Neuronal stem cell (in vitro differentiated cells): ENCODE results near the gene PCGF3.
A peak's percentile ranks its signal among the peaks of the same experiment; 100 is the strongest.

Source experiments
- DNase-seq: peaks from one replicate; pipeline ENCODE4 v3.0.0-alpha.2; 2013; ENCODE audit warnings: low spot score
- H2AFZ ChIP-seq: one replicate; pipeline ENCODE4 v1.6.1; 2013; ENCODE audit warnings: mild to moderate bottlenecking, low read length, inconsistent platforms
- H2AK5ac ChIP-seq: 2 replicates; pipeline ENCODE4 v1.6.1; 2013; ENCODE audit warnings: low read depth, mild to moderate bottlenecking, inconsistent platforms, low read length, moderate library complexity, mixed read lengths
- H2BK120ac ChIP-seq: 2 replicates; pipeline ENCODE4 v1.6.1; 2013; ENCODE audit warnings: low read depth, mild to moderate bottlenecking, inconsistent platforms, low read length, moderate library complexity, mixed read lengths
- H2BK12ac ChIP-seq: one replicate; pipeline ENCODE4 v1.6.1; 2013; ENCODE audit warnings: low read length, inconsistent platforms
- H2BK15ac ChIP-seq: 2 replicates; pipeline ENCODE4 v1.6.1; 2013; ENCODE audit warnings: mild to moderate bottlenecking, low read length, inconsistent platforms, mixed read lengths
- H2BK5ac ChIP-seq: one replicate; pipeline ENCODE4 v1.6.1; 2013; ENCODE audit warnings: inconsistent platforms, mild to moderate bottlenecking, low read length, moderate library complexity
- H3K14ac ChIP-seq: one replicate; pipeline ENCODE4 v1.6.1; 2013; ENCODE audit warnings: low read length, inconsistent platforms
- H3K18ac ChIP-seq: 2 replicates; pipeline ENCODE4 v1.6.1; 2013; ENCODE audit warnings: low read length, inconsistent platforms
- H3K23ac ChIP-seq: 2 replicates; pipeline ENCODE4 v1.6.1; 2013; ENCODE audit warnings: low read depth, mild to moderate bottlenecking, mixed read lengths, low read length, inconsistent platforms; ENCODE audit not compliant: poor library complexity
- H3K27ac ChIP-seq: replicated peaks from 3 replicates; pipeline ENCODE4 v1.5.1; 2013; ENCODE audit warnings: low read length, inconsistent platforms
- H3K27me3 ChIP-seq, 3 experiments: 2 replicates each; pipeline ENCODE4 v1.6.1; 2013; ENCODE audit warnings: low read length in 3 of 3, mild to moderate bottlenecking in 2 of 3, inconsistent platforms in 1 of 3, low read depth in 1 of 3, mixed read lengths in 1 of 3, moderate library complexity in 1 of 3; ENCODE audit not compliant: control insufficient read depth in 3 of 3, insufficient read depth in 3 of 3
- H3K36me3 ChIP-seq, 2 donors: replicated peaks in 1 of 2; 2 replicates each; pipeline ENCODE4 v1.6.1; 2013; ENCODE audit warnings: low read length in 2 of 2; ENCODE audit not compliant: control insufficient read depth in 2 of 2, insufficient read depth in 2 of 2
- H3K4ac ChIP-seq: 2 replicates; pipeline ENCODE4 v1.6.1; 2013; ENCODE audit warnings: inconsistent platforms, mild to moderate bottlenecking, low read length, moderate library complexity
- H3K4me1 ChIP-seq, 2 donors: 1 replicate in 1 of 2; 2 replicates in 1 of 2; pipeline ENCODE4 v1.6.1; 2013; ENCODE audit warnings: low read length in 2 of 2, low read depth in 1 of 2; ENCODE audit not compliant: control insufficient read depth in 2 of 2, insufficient read depth in 1 of 2
- H3K4me2 ChIP-seq: one replicate; pipeline ENCODE4 v1.6.1; 2013; ENCODE audit warnings: mild to moderate bottlenecking, low read length, inconsistent platforms; ENCODE audit not compliant: insufficient read depth, poor library complexity, severe bottlenecking
- H3K4me3 ChIP-seq, 2 donors: 2 replicates each; pipeline ENCODE4 v1.5.1; 2013; ENCODE audit warnings: low read length in 2 of 2, mild to moderate bottlenecking in 2 of 2, inconsistent platforms in 1 of 2, moderate library complexity in 1 of 2
- H3K79me1 ChIP-seq: one replicate; pipeline ENCODE4 v1.6.1; 2013; ENCODE audit warnings: low read depth, mild to moderate bottlenecking, inconsistent platforms, low read length, moderate library complexity
- H3K9ac ChIP-seq: one replicate; pipeline ENCODE4 v1.6.1; 2013; ENCODE audit warnings: mild to moderate bottlenecking, low read depth, low read length, inconsistent platforms; ENCODE audit not compliant: poor library complexity
- H3K9me3 ChIP-seq, 2 donors: replicated peaks in 1 of 2; 2 replicates each; pipeline versions ENCODE3 to v1.6.1; 2013; ENCODE audit warnings: low read length in 2 of 2, mild to moderate bottlenecking in 2 of 2, inconsistent platforms in 1 of 2, low read depth in 1 of 2, mixed read lengths in 1 of 2, moderate library complexity in 1 of 2; ENCODE audit not compliant: control insufficient read depth in 2 of 2, insufficient read depth in 1 of 2
- H4K8ac ChIP-seq: one replicate; pipeline ENCODE4 v1.6.1; 2013; ENCODE audit warnings: low read depth, mild to moderate bottlenecking, inconsistent platforms, low read length, moderate library complexity
- H4K91ac ChIP-seq: one replicate; pipeline ENCODE4 v1.6.1; 2013; ENCODE audit warnings: low read length, low read depth, mild to moderate bottlenecking, inconsistent platforms; ENCODE audit not compliant: poor library complexity
- WGBS, 2 donors: extraction: QIAGEN DNeasy Blood & Tissue Kit; methylation state at CpG; one replicate each; pipeline ENCODE4 v1.1.7; 2013; ENCODE audit warnings: missing lambda C conversion rate in 2 of 2, mixed read lengths in 1 of 2; ENCODE audit not compliant: insufficient read length in 2 of 2, insufficient replicate concordance in 1 of 2; ENCODE audit errors: extremely low coverage in 2 of 2; 5-methylcytosine and 5-hydroxymethylcytosine counted together

The PCGF3 gene

GRCh38 chr4:663438-664428 is 41.9 kb upstream of the PCGF3 start:
- Histone ChIP-seq H3K18ac (peak overlapping the region; percentile 95), H2BK5ac (peak overlapping the region; percentile 75), H2AFZ (peak overlapping the region; percentile 92), H3K9me3 (peaks cover 0 to 7% of the 10 kb centered on the region in 2 donors), H4K8ac (no peak overlapping the region), H3K27me3 (peaks cover 0 to 19% (median 0%) of the 10 kb centered on the region in 3 experiments), H3K9ac (peak overlapping the region; percentile 88), H3K4ac (no peak overlapping the region), H3K4me2 (peak overlapping the region; percentile 67), H3K27ac (peak overlapping the region; percentile 22), H3K4me3 (peak overlapping the region; percentile 38 to 85), H2BK15ac (peak overlapping the region; percentile 21), H2BK12ac (no peak overlapping the region), H2BK120ac (peak overlapping the region; percentile 5), H3K4me1 (peaks cover 0 to 6% of the 10 kb centered on the region in 2 donors), H3K36me3 (peaks cover 0 to 8% of the 10 kb centered on the region in 2 donors), H2AK5ac (peak overlapping the region; percentile 98), H4K91ac (no peak overlapping the region), H3K23ac (peak overlapping the region; percentile 44), H3K79me1 (peaks cover 2% of the 10 kb centered on the region), H3K14ac (peak overlapping the region; percentile 56)
- WGBS, 2 donors = no CpG with 5 or more reads among the region's 80 CpGs
- no peak for DNase-seq

GRCh38 chr4:664713-665231 is 40.9 kb upstream of the PCGF3 start:
- Histone ChIP-seq H3K14ac (no peak overlapping the region), H3K4me3 (no peak overlapping the region), H2BK120ac (no peak overlapping the region), H2AFZ (no peak overlapping the region), H3K18ac (no peak overlapping the region), H3K4me2 (no peak overlapping the region), H3K23ac (no peak overlapping the region), H3K36me3 (peaks cover 0 to 3% of the 10 kb centered on the region in 2 donors), H3K27me3 (peaks cover 0 to 19% (median 0%) of the 10 kb centered on the region in 3 experiments), H4K8ac (no peak overlapping the region), H3K4me1 (peaks cover 0 to 6% of the 10 kb centered on the region in 2 donors), H3K4ac (peak overlapping the region; percentile 66), H2AK5ac (peak overlapping the region; percentile 25), H3K9me3 (peaks cover 0 to 3% of the 10 kb centered on the region in 2 donors), H2BK15ac (no peak overlapping the region), H4K91ac (no peak overlapping the region), H3K27ac (no peak overlapping the region), H3K79me1 (peaks cover 2% of the 10 kb centered on the region), H3K9ac (no peak overlapping the region), H2BK12ac (peak overlapping the region; percentile 6), H2BK5ac (no peak overlapping the region)
- no peak for DNase-seq
- WGBS, 2 donors = no CpG with 5 or more reads among the region's 24 CpGs

GRCh38 chr4:665381-665750 is 40.3 kb upstream of the PCGF3 start:
- Histone ChIP-seq H3K23ac (peak overlapping the region; percentile 34), H3K4me2 (no peak overlapping the region), H3K4ac (no peak overlapping the region), H3K36me3 (peaks cover 0 to 1% of the 10 kb centered on the region in 2 donors), H3K4me3 (no peak overlapping the region), H3K9ac (no peak overlapping the region), H4K91ac (no peak overlapping the region), H3K27me3 (peaks cover 0 to 19% (median 0%) of the 10 kb centered on the region in 3 experiments), H3K14ac (peak overlapping the region; percentile 71), H3K4me1 (peaks cover 0 to 6% of the 10 kb centered on the region in 2 donors), H4K8ac (no peak overlapping the region), H3K27ac (no peak overlapping the region), H2AFZ (peak overlapping the region; percentile 69), H2BK120ac (no peak overlapping the region), H3K18ac (peak overlapping the region; percentile 11), H2BK12ac (no peak overlapping the region), H3K79me1 (peaks cover 2% of the 10 kb centered on the region), H3K9me3 (peaks cover 0 to 2% of the 10 kb centered on the region in 2 donors), H2BK15ac (peak overlapping the region; percentile 49), H2AK5ac (peak overlapping the region; percentile 63), H2BK5ac (peak overlapping the region; percentile 13)
- WGBS, 2 donors = no CpG with 5 or more reads among the region's 12 CpGs
- no peak for DNase-seq
